Right atrium auricular region (tissue), 2 donors: ENCODE data around the gene CMSS1. TPM values are rescaled to one million over a fixed set of nuclear protein-coding genes. Genes with fewer than 3 reads are reported as not detected.

Source experiments
- DNase-seq: peaks from one replicate; pipeline ENCODE4 v3.0.0-alpha.2; 2019; ENCODE audit warnings: low spot score
- H3K27ac ChIP-seq, 2 donors: fragments of 200-600 bp; sonication (generic); 1 replicate in 1 of 2; 2 replicates in 1 of 2; pipeline ENCODE4 v1.5.1; 2016 to 2019
- H3K27me3 ChIP-seq, 2 donors: fragments of 200-600 bp; sonication (generic); one replicate each; pipeline versions ENCODE4 v1.5.1 to v1.6.0; 2017 to 2019
- H3K36me3 ChIP-seq: fragments of 200-600 bp; sonication (generic); one replicate; pipeline ENCODE4 v1.5.1; 2016
- H3K4me1 ChIP-seq, 2 donors: fragments of 200-600 bp; sonication (generic); one replicate each; pipeline versions ENCODE4 v1.5.1 to v1.6.0; 2017 to 2019
- H3K4me3 ChIP-seq, 2 donors: fragments of 200-600 bp; sonication (generic); 1 replicate in 1 of 2; 2 replicates in 1 of 2; pipeline ENCODE4 v1.5.1; 2017 to 2019; ENCODE audit warnings: mild to moderate bottlenecking in 1 of 2, moderate library complexity in 1 of 2
- H3K9me3 ChIP-seq, 2 donors: fragments of 200-600 bp; sonication (generic); one replicate each; pipeline ENCODE4 v1.5.1; 2019
- total RNA-seq, 2 donors: library from RNA; depleted of rRNA; stranded (reverse); fragments of >200 nt; gene quantifications; one replicate each; pipeline ENCODE4 v1.1.0, GENCODE V29; 2016
- TF ChIP-seq, protein P1 (sequence below), 2 donors: fragments of 200-600 bp; sonication (generic); IDR thresholded peaks; one replicate each; pipeline ENCODE4 v1.5.1; 2019; ENCODE audit warnings: antibody characterized with exemption in 2 of 2

CMSS1 gene
- total RNA-seq, 2 donors from 2014 or later, result 5.7 to 17.7 TPM

GRCh38 chr3:100155590-100155989 lies 337.9 kb downstream of the CMSS1 start:
- H3K36me3 ChIP-seq, result no peaks in the 10 kb centered on the region
- H3K27me3 ChIP-seq, result no peaks in the 10 kb centered on the region
- no peak overlapping the region for H3K27ac ChIP-seq
- DNase-seq, result no peak
- peaks cover 0 to 13% of the 10 kb centered on the region in 2 donors for H3K9me3 ChIP-seq
- TF ChIP-seq, protein P1, sequence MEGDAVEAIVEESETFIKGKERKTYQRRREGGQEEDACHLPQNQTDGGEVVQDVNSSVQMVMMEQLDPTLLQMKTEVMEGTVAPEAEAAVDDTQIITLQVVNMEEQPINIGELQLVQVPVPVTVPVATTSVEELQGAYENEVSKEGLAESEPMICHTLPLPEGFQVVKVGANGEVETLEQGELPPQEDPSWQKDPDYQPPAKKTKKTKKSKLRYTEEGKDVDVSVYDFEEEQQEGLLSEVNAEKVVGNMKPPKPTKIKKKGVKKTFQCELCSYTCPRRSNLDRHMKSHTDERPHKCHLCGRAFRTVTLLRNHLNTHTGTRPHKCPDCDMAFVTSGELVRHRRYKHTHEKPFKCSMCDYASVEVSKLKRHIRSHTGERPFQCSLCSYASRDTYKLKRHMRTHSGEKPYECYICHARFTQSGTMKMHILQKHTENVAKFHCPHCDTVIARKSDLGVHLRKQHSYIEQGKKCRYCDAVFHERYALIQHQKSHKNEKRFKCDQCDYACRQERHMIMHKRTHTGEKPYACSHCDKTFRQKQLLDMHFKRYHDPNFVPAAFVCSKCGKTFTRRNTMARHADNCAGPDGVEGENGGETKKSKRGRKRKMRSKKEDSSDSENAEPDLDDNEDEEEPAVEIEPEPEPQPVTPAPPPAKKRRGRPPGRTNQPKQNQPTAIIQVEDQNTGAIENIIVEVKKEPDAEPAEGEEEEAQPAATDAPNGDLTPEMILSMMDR (IDR thresholded peaks at IDR 0.05), result no peak
- H3K4me3 ChIP-seq, result no peak overlapping the region
- H3K4me1 ChIP-seq, result peaks cover 0 to 32% of the 10 kb centered on the region in 2 donors

DNA sequence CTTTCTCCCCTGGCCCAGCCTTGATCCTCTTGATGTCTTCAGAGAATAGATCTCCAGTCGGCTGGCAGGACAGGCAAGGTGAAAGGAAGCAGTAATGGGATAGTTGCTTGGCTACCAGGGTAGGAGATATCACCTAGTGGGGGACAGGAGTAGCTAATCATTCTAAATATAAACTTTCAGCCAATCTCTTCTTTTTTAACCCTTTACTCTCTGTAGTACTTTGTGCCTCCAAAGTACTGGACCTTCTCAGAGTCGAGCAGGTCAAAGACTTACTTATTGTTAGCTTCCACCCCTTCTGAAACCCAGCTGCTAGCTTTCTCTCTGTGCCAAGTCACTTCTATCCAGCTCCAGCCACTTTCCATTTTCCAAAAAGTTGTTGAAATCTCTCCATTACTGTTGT lies 340.0 kb downstream of the CMSS1 start:
- H3K27ac ChIP-seq, result peak overlapping the region; percentile 34 to 69
- H3K4me3 ChIP-seq, result no peak overlapping the region
- TF ChIP-seq, protein P1 (IDR thresholded peaks at IDR 0.05), result no peak
- H3K27me3 ChIP-seq, result no peaks in the 10 kb centered on the region
- H3K36me3 ChIP-seq, result no peaks in the 10 kb centered on the region
- DNase-seq, result no peak
- peaks cover 0 to 41% of the 10 kb centered on the region in 2 donors for H3K4me1 ChIP-seq
- H3K9me3 ChIP-seq, result peaks cover 0 to 13% of the 10 kb centered on the region in 2 donors

GRCh38 chr3:100158918-100159330 lies 341.3 kb downstream of the CMSS1 start:
- H3K36me3 ChIP-seq, result no peaks in the 10 kb centered on the region
- no peaks in the 10 kb centered on the region for H3K27me3 ChIP-seq
- no peak overlapping the region for H3K4me3 ChIP-seq
- H3K27ac ChIP-seq, result peak overlapping the region; percentile 44 to 69
- DNase-seq, result no peak
- peaks cover 0 to 13% of the 10 kb centered on the region in 2 donors for H3K9me3 ChIP-seq
- TF ChIP-seq, protein P1 (IDR thresholded peaks at IDR 0.05), result no peak
- peaks cover 0 to 47% of the 10 kb centered on the region in 2 donors for H3K4me1 ChIP-seq

- no peak overlapping the region for H3K4me3 ChIP-seq
- H3K9me3 ChIP-seq, result peaks cover 0 to 13% of the 10 kb centered on the region in 2 donors
- peak overlapping the region; percentile 44 to 69 for H3K27ac ChIP-seq
- no peaks in the 10 kb centered on the region for H3K36me3 ChIP-seq
- H3K4me1 ChIP-seq, result peaks cover 0 to 54% of the 10 kb centered on the region in 2 donors
- no peaks in the 10 kb centered on the region for H3K27me3 ChIP-seq
- TF ChIP-seq, protein P1 (IDR thresholded peaks at IDR 0.05), result no peak
- no peak for DNase-seq
Measured at GRCh38 chr3:100159331-100160153, 341.9 kb downstream of the CMSS1 start.

DNA sequence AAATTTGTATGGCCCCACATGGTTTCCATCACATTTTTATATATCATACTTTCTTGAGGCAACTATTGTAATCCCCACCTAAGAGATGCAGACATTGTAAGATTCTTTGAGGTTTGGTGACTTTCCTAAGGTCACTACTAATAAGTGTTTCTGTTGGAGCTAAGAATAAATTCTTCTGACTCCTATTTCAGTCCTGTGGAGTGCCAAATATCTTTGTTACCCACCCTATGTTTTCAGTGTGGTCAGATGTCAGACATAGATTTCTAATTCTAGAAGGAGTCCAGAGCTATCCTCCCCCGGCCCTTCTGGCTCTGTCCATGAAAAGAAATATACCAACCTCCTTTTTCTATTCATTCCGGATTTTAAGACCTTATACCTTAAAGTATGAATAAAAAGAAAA lies 342.9 kb downstream of the CMSS1 start:
- H3K4me1 ChIP-seq, result peaks cover 0 to 54% of the 10 kb centered on the region in 2 donors
- H3K9me3 ChIP-seq, result peaks cover 0 to 6% of the 10 kb centered on the region in 2 donors
- DNase-seq, result no peak
- no peaks in the 10 kb centered on the region for H3K36me3 ChIP-seq
- TF ChIP-seq, protein P1 (IDR thresholded peaks at IDR 0.05), result no peak
- H3K27ac ChIP-seq, result peak overlapping the region; percentile 44 to 69
- no peaks in the 10 kb centered on the region for H3K27me3 ChIP-seq
- H3K4me3 ChIP-seq, result no peak overlapping the region
